ENCODE measurements around the gene QKI. TPM values are rescaled to one million over a fixed set of nuclear protein-coding genes. Genes with fewer than 3 reads are reported as not detected.

Gene QKI
- total RNA-seq, 1 experiment from 2014 or later = 176 TPM

- H3K9me3 Mint-ChIP-seq = no peaks in the 10 kb centered on the region
- no peak overlapping the region for H3K23ac ChIP-seq (ENCODE audit: insufficient read length, low read depth, low read length)
- H3K4me2 ChIP-seq (ENCODE audit: insufficient read depth, insufficient read length, low read length) = no peak overlapping the region
- no peak for DNase-seq
- peaks cover 45 to 64% of the 10 kb centered on the region in 2 experiments for H3K4me1 Mint-ChIP-seq
- no peak overlapping the region for H2BK20ac ChIP-seq (ENCODE audit: low read depth, low read length, poor library complexity, severe bottlenecking)
- H2BK120ac ChIP-seq (ENCODE audit: low read depth, low read length, poor library complexity, severe bottlenecking) = no peak overlapping the region
- H3K23me2 ChIP-seq (ENCODE audit: insufficient read length, low read depth, low read length, poor library complexity, severe bottlenecking) = no peaks in the 10 kb centered on the region
- H4K5ac ChIP-seq (ENCODE audit: insufficient read length, low read depth, low read length) = no peak overlapping the region
- no peak overlapping the region for H2AFZ ChIP-seq (ENCODE audit: low read length)
- H3K9ac ChIP-seq (ENCODE audit: extremely low read depth, insufficient read length, low read length) = no peak overlapping the region
- H3K56ac ChIP-seq (ENCODE audit: insufficient read length, low read depth, low read length) = no peak overlapping the region
- H4K91ac ChIP-seq (ENCODE audit: insufficient read length, low read depth, low read length) = no peak overlapping the region
- no peak overlapping the region for H3K27ac ChIP-seq (ENCODE audit: insufficient read length, low read depth, low read length)
- no peak overlapping the region for H2BK15ac ChIP-seq (ENCODE audit: low read depth, low read length)
- H3K9me3 ChIP-seq (ENCODE audit: control insufficient read depth, low read depth, low read length) = no peaks in the 10 kb centered on the region
- peaks cover 5% of the 10 kb centered on the region for H3K79me1 ChIP-seq (ENCODE audit: insufficient read depth, low read depth, low read length, poor library complexity, severe bottlenecking)
- no peaks in the 10 kb centered on the region for H4K20me1 ChIP-seq (ENCODE audit: control insufficient read depth, insufficient read depth, insufficient read length)
- peaks cover 10% of the 10 kb centered on the region; the same call in 1 of the 2 replicates for H3K79me2 ChIP-seq (ENCODE audit: insufficient read depth, low read length)
- peaks cover 0 to 3% (median 2%) of the 10 kb centered on the region in 3 experiments; a peak in 3 of 7 replicates for H3K36me3 Mint-ChIP-seq (ENCODE audit: insufficient read depth in 1 of 3, low read depth in 3 of 3)
- no peak overlapping the region for H3K4me3 Mint-ChIP-seq
- no peak overlapping the region for H4K8ac ChIP-seq (replicated peaks; ENCODE audit: insufficient read length, low read depth, low read length)
- H3K27me3 Mint-ChIP-seq (ENCODE audit: low read depth) = no peaks in the 10 kb centered on the region
- H3K27me3 ChIP-seq (ENCODE audit: insufficient read depth, low read length) = no peaks in the 10 kb centered on the region
- no peak overlapping the region for H3K14ac ChIP-seq (ENCODE audit: insufficient read depth, low read length)
- WGBS (ENCODE audit: extremely low coverage, insufficient read length, low lambda C conversion rate) = no CpG with 5 or more reads among the region's 3 CpGs
- H3K4ac ChIP-seq (ENCODE audit: low read depth, low read length) = no peak overlapping the region
- no peak for TF ChIP-seq CTCF (conservative IDR thresholded peaks at IDR 0.05)
- no peak overlapping the region for H3K18ac ChIP-seq (ENCODE audit: insufficient read length, low read depth, low read length)
- H3K27ac Mint-ChIP-seq = no peak overlapping the region
- H3T11ph ChIP-seq (ENCODE audit: low read length) = no peak overlapping the region
- H3K4me1 ChIP-seq (ENCODE audit: insufficient read depth, low read length) = no peaks in the 10 kb centered on the region; the same call in 1 of the 2 replicates
- no peak overlapping the region for H2BK5ac ChIP-seq (ENCODE audit: insufficient read length, low read length)
- no peak overlapping the region for H2AK5ac ChIP-seq (ENCODE audit: insufficient read length, low read length)
- no peak overlapping the region for H2BK12ac ChIP-seq (ENCODE audit: insufficient read length, low read depth, low read length)
Measured at GRCh38 chr6:163529605-163530004, 115.1 kb downstream of the QKI start.
